ENCODE data around the gene TTLL3. TPM values are rescaled to one million over a fixed set of nuclear protein-coding genes. Genes with fewer than 3 reads are reported as not detected.

TTLL3 gene
- total and polyA plus RNA-seq, 2 of the 13 experiments (the other 11 are each of a cell fraction or from before 2014, with no cell fraction given): 9.5 to 51.2 TPM

GRCh38 chr3:9862391-9863057 is 52.5 kb downstream of the TTLL3 start (continued):
- TF ChIP-seq ZNF556 (CRISPR knock-in tag; IDR thresholded peaks at IDR 0.05; ENCODE audit: borderline replicate concordance) (peak; percentile 72; the same call in 1 of the 2 replicates), ZNF256 (CRISPR knock-in tag; conservative IDR thresholded peaks at IDR 0.05) (no peak), RAD51 (IDR thresholded peaks at IDR 0.05; ENCODE audit: borderline replicate concordance) (no peak), ZFP36 (IDR thresholded peaks at IDR 0.05; ENCODE audit: borderline replicate concordance, low read depth, low read length, partially characterized antibody) (no peak), ZNF121 (CRISPR knock-in tag; IDR thresholded peaks at IDR 0.05) (0 out of 2 replicates have a peak, but pooled peaks have one; percentile 17), RXRB (CRISPR knock-in tag; IDR thresholded peaks at IDR 0.05; ENCODE audit: borderline replicate concordance) (peak; percentile 52), ZNF431 (CRISPR knock-in tag; IDR thresholded peaks at IDR 0.05; ENCODE audit: borderline replicate concordance, low read depth) (no peak), ISX (CRISPR knock-in tag; conservative IDR thresholded peaks at IDR 0.05) (no peak), KLF6 (CRISPR knock-in tag; IDR thresholded peaks at IDR 0.05) (0 out of 2 replicates have a peak, but pooled peaks have one; percentile 80), REXO4 (CRISPR knock-in tag; IDR thresholded peaks at IDR 0.05; ENCODE audit: borderline replicate concordance) (no peak), WIZ (CRISPR knock-in tag; IDR thresholded peaks at IDR 0.05) (no peak), ZMAT3 (CRISPR knock-in tag; conservative IDR thresholded peaks at IDR 0.05) (0 out of 2 replicates have a peak, but pooled peaks have one; percentile 40), ZBTB20 (CRISPR knock-in tag; IDR thresholded peaks at IDR 0.05; ENCODE audit: borderline replicate concordance, low read depth) (no peak), MAFG (CRISPR knock-in tag; IDR thresholded peaks at IDR 0.05) (no peak), ZNF546 (CRISPR knock-in tag; conservative IDR thresholded peaks at IDR 0.05) (no peak), AKAP8 (CRISPR knock-in tag; IDR thresholded peaks at IDR 0.05) (0 out of 2 replicates have a peak, but pooled peaks have one; percentile 26), NFIC (IDR thresholded peaks at IDR 0.05; ENCODE audit: low read length) (no peak), TMF1 (CRISPR knock-in tag; IDR thresholded peaks at IDR 0.05; ENCODE audit: low read depth) (no peak), BRD4 (CRISPR knock-in tag; IDR thresholded peaks at IDR 0.05) (no peak), TEAD3 (CRISPR knock-in tag; optimal IDR thresholded peaks at IDR 0.05; ENCODE audit: borderline replicate concordance) (peak; percentile 53), SAP130 (CRISPR knock-in tag; IDR thresholded peaks at IDR 0.05; ENCODE audit: low read depth) (peak; percentile 75), ZNF101 (CRISPR knock-in tag; IDR thresholded peaks at IDR 0.05; ENCODE audit: borderline replicate concordance, low read depth) (no peak), ZNF737 (CRISPR knock-in tag; IDR thresholded peaks at IDR 0.05; ENCODE audit: borderline replicate concordance) (no peak), ARNTL (CRISPR knock-in tag; IDR thresholded peaks at IDR 0.05) (no peak)
- TF ChIP-seq, protein P1, sequence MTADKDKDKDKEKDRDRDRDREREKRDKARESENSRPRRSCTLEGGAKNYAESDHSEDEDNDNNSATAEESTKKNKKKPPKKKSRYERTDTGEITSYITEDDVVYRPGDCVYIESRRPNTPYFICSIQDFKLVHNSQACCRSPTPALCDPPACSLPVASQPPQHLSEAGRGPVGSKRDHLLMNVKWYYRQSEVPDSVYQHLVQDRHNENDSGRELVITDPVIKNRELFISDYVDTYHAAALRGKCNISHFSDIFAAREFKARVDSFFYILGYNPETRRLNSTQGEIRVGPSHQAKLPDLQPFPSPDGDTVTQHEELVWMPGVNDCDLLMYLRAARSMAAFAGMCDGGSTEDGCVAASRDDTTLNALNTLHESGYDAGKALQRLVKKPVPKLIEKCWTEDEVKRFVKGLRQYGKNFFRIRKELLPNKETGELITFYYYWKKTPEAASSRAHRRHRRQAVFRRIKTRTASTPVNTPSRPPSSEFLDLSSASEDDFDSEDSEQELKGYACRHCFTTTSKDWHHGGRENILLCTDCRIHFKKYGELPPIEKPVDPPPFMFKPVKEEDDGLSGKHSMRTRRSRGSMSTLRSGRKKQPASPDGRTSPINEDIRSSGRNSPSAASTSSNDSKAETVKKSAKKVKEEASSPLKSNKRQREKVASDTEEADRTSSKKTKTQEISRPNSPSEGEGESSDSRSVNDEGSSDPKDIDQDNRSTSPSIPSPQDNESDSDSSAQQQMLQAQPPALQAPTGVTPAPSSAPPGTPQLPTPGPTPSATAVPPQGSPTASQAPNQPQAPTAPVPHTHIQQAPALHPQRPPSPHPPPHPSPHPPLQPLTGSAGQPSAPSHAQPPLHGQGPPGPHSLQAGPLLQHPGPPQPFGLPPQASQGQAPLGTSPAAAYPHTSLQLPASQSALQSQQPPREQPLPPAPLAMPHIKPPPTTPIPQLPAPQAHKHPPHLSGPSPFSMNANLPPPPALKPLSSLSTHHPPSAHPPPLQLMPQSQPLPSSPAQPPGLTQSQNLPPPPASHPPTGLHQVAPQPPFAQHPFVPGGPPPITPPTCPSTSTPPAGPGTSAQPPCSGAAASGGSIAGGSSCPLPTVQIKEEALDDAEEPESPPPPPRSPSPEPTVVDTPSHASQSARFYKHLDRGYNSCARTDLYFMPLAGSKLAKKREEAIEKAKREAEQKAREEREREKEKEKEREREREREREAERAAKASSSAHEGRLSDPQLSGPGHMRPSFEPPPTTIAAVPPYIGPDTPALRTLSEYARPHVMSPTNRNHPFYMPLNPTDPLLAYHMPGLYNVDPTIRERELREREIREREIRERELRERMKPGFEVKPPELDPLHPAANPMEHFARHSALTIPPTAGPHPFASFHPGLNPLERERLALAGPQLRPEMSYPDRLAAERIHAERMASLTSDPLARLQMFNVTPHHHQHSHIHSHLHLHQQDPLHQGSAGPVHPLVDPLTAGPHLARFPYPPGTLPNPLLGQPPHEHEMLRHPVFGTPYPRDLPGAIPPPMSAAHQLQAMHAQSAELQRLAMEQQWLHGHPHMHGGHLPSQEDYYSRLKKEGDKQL (CRISPR knock-in tag; IDR thresholded peaks at IDR 0.05; ENCODE audit: low read depth): no peak
- TF ChIP-seq, protein P2, sequence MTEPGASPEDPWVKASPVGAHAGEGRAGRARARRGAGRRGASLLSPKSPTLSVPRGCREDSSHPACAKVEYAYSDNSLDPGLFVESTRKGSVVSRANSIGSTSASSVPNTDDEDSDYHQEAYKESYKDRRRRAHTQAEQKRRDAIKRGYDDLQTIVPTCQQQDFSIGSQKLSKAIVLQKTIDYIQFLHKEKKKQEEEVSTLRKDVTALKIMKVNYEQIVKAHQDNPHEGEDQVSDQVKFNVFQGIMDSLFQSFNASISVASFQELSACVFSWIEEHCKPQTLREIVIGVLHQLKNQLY (CRISPR knock-in tag; IDR thresholded peaks at IDR 0.05): no peak

All from HepG2 (cell line).